Activated CD4-positive, alpha-beta memory T cell treated with anti-CD3 and anti-CD28 coated beads, Interleukin-2, amount 10 ng/mL, durations not matched to agents 7 days and 5 days (primary cell): ENCODE data around the gene UTP25. TPM values are rescaled to one million over a fixed set of nuclear protein-coding genes. Genes with fewer than 3 reads are reported as not detected.
"Not testable (repeated sequence)": the region's sequence is repeated elsewhere in the genome, so short reads cannot be mapped to it uniquely, and the experiment has no call there.

Experiments used
- CTCF ChIA-PET: fragments of 350-600 bp; sonication (Branson Sonifier 250); formaldehyde crosslinking; loops from one replicate; lab custom pipeline; 2021; ENCODE audit warnings: antibody characterized with exemption, inconsistent platforms; lab: Charles Lee
- POLR2A ChIA-PET: fragments of 350-600 bp; sonication (Branson Sonifier 250); formaldehyde crosslinking; loops from one replicate; lab custom pipeline; 2021; ENCODE audit warnings: antibody characterized with exemption; lab: Charles Lee
- DNase-seq: peaks from one replicate; pipeline ENCODE4 v3.0.0-alpha.2; 2020
- H3K27ac Mint-ChIP-seq: one replicate; pipeline ENCODE4 v1.8.0; 2021; ENCODE audit warnings: mild to moderate bottlenecking, mixed read lengths
- H3K27me3 Mint-ChIP-seq: one replicate; pipeline ENCODE4 v1.8.0; 2021; ENCODE audit warnings: mixed read lengths
- H3K36me3 Mint-ChIP-seq: one replicate; pipeline ENCODE4 v1.8.0; 2021; ENCODE audit warnings: low read depth, mixed read lengths
- H3K4me1 Mint-ChIP-seq: one replicate; pipeline ENCODE4 v1.8.0; 2021; ENCODE audit warnings: mixed read lengths
- H3K4me3 Mint-ChIP-seq: one replicate; pipeline ENCODE4 v1.8.0; 2021; ENCODE audit warnings: mild to moderate bottlenecking, mixed read lengths
- H3K9me3 Mint-ChIP-seq: one replicate; pipeline ENCODE4 v1.8.0; 2021; ENCODE audit warnings: mixed read lengths
- total RNA-seq, 2 experiments: library from RNA; stranded (reverse); gene quantifications; one replicate each; pipeline ENCODE4 v1.2.3, GENCODE V29; 2021

UTP25 gene
- total RNA-seq, 2 experiments from 2014 or later, result 5.7 to 5.8 TPM

GRCh38 chr1:209898271-209898670 lies 70.5 kb downstream of the UTP25 start:
- CTCF ChIA-PET, H3K36me3 Mint-ChIP-seq, POLR2A ChIA-PET, H3K27ac Mint-ChIP-seq, H3K4me3 Mint-ChIP-seq, H3K9me3 Mint-ChIP-seq, H3K4me1 Mint-ChIP-seq, DNase-seq: not testable (repeated sequence)
- peaks cover 13% of the 10 kb centered on the region for H3K27me3 Mint-ChIP-seq

GRCh38 chr1:209898851-209899250 lies 71.1 kb downstream of the UTP25 start:
- POLR2A ChIA-PET, H3K27ac Mint-ChIP-seq, DNase-seq, H3K36me3 Mint-ChIP-seq, H3K4me3 Mint-ChIP-seq, H3K4me1 Mint-ChIP-seq, H3K9me3 Mint-ChIP-seq: not testable (repeated sequence)
- CTCF ChIA-PET, result interaction anchor here (1.6 kb wide), 1 partner anchor 39 kb away, joined by 7 read pairs; no protein-coding TSS in a partner anchor
- peaks cover 13% of the 10 kb centered on the region for H3K27me3 Mint-ChIP-seq

- CTCF ChIA-PET, result interaction anchor here (0.9 to 1.6 kb wide), 7 partner anchors 11 to 474 kb away, joined by 3 to 7 read pairs (median 3); no protein-coding TSS in a partner anchor
- Mint-ChIP-seq H3K4me1 (peaks cover 9% of the 10 kb centered on the region), H3K9me3 (no peaks in the 10 kb centered on the region), H3K27ac (no peak overlapping the region), H3K27me3 (peaks cover 10% of the 10 kb centered on the region), H3K36me3 (no peaks in the 10 kb centered on the region), H3K4me3 (no peak overlapping the region)
- no peak for DNase-seq
- POLR2A ChIA-PET, result no interaction called here
Measured at GRCh38 chr1:209899948-209900347, 72.2 kb downstream of the UTP25 start.

- no peaks in the 10 kb centered on the region for H3K36me3 Mint-ChIP-seq
- peaks cover 5% of the 10 kb centered on the region for H3K4me1 Mint-ChIP-seq
- CTCF ChIA-PET, result interaction anchor here (1.1 to 1.6 kb wide), 5 partner anchors 12 to 473 kb away, joined by 3 to 7 read pairs (median 3); no protein-coding TSS in a partner anchor
- POLR2A ChIA-PET, result no interaction called here
- no peaks in the 10 kb centered on the region for H3K9me3 Mint-ChIP-seq
- no peak overlapping the region for H3K4me3 Mint-ChIP-seq
- no peak for DNase-seq
- no peak overlapping the region for H3K27ac Mint-ChIP-seq
- H3K27me3 Mint-ChIP-seq, result peaks cover 10% of the 10 kb centered on the region
Measured at GRCh38 chr1:209900734-209901133, 73.0 kb downstream of the UTP25 start.

GRCh38 chr1:209901211-209901610 lies 73.4 kb downstream of the UTP25 start:
- POLR2A ChIA-PET, result no interaction called here
- H3K27ac Mint-ChIP-seq, result no peak overlapping the region
- DNase-seq, result no peak
- no peaks in the 10 kb centered on the region for H3K9me3 Mint-ChIP-seq
- no peak overlapping the region for H3K4me3 Mint-ChIP-seq
- H3K27me3 Mint-ChIP-seq, result peaks cover 7% of the 10 kb centered on the region
- peaks cover under 1% of the 10 kb centered on the region for H3K4me1 Mint-ChIP-seq
- no peaks in the 10 kb centered on the region for H3K36me3 Mint-ChIP-seq
- CTCF ChIA-PET, result no interaction called here

GRCh38 chr1:209904774-209905173 lies 77.0 kb downstream of the UTP25 start:
- POLR2A ChIA-PET, result interaction anchor here (1.4 kb wide), 1 partner anchor 8 kb away, joined by 5 read pairs; no protein-coding TSS in a partner anchor

More at GRCh38 chr1:209904774-209905173, 77.0 kb downstream of the UTP25 start:
- H3K4me3 Mint-ChIP-seq, CTCF ChIA-PET, H3K27ac Mint-ChIP-seq, H3K27me3 Mint-ChIP-seq, H3K4me1 Mint-ChIP-seq, H3K36me3 Mint-ChIP-seq, H3K9me3 Mint-ChIP-seq, DNase-seq: not testable (repeated sequence)

Other genes with a start within 250 kb of the UTP25 start
- gene CAMK1G, start 244.3 kb upstream of the UTP25 start, total RNA-seq, result not detected
- gene LAMB3, start 175.5 kb upstream of the UTP25 start, total RNA-seq, result 1 to 10 TPM; 4.2 to 4.4 TPM
- gene G0S2, start 152.6 kb upstream of the UTP25 start, total RNA-seq, result 1 to 10 TPM; 7.3 to 7.6 TPM
- gene HSD11B1, start 123.1 kb upstream of the UTP25 start, total RNA-seq, result 10 to 100 TPM in 1 of 2 experiments, 1 to 10 TPM in 1; 8.7 to 11.4 TPM
- gene TRAF3IP3, start 71.9 kb upstream of the UTP25 start, total RNA-seq, result 100 to 1,000 TPM; 421 to 422 TPM
- gene C1orf74, start 43.4 kb upstream of the UTP25 start, total RNA-seq, result 1 to 10 TPM; 2.1 to 2.2 TPM
- under 1 TPM; 0.10 to 0.25 TPM for gene IRF6, start 21.8 kb upstream of the UTP25 start, total RNA-seq
- gene SYT14, start 110.2 kb downstream of the UTP25 start, total RNA-seq, result not detected